Measurements from ENCODE around the gene UBE2N.
"Not testable (repeated sequence)": the region's sequence is repeated elsewhere in the genome, so short reads cannot be mapped to it uniquely, and the experiment has no call there.

UBE2N gene

DNA sequence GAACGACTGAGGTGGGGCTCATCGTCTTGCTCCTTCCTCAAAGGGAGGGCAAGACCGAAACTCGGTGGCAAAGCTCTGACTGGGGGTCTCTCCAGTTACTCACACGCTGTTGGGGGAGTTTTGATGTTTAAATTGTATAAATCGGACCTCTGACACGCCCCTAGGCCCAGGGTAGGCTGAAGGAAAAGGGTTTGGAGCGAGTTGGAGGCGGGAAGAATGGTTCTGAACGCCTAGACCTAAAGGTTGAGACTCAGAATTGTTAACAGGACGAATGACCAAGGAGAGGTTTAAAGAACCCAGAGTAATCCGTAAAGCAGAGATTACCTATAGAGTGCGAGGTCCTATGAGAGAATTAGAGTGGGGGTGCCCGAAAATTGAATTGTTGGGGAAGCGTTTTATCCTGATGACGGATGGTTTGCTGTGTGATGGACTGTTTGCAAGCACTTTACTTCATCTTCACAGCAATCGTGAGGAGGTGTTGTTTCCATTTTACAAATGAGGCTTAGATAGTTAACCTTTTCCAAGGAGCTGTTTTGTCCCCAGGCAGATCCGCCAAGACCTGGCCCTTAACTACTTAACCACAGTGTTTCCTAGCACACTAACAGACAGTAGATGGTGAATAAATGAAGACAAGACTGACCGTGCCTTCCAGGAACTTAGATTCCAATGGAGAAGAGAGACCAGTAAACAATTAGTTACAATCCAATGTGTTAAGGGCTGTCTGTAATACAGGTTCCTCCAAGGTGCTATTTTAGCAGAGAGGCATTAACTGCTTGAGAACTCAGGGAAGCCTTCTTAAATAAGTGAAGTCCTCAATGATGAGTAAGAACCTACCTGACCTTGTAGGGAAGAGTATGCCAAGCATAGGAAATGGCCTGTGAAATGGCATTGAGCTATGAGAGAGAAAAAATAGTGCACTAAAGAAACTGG lies 929 bp upstream of the UBE2N start:
- Histone ChIP-seq H3K36me3 (ENCODE audit: control insufficient read depth, insufficient read depth, low read length, severe bottlenecking) (no peaks in the 10 kb centered on the region), H3K4me1 (ENCODE audit: control insufficient read depth, insufficient read depth, low read length) (peaks cover 29% of the 10 kb centered on the region), H3K4me3 (ENCODE audit: low read length) (peak overlapping the region; percentile 96), H3K27me3 (replicated peaks; ENCODE audit: control insufficient read depth, insufficient read depth, low read length) (no peaks in the 10 kb centered on the region), H3K9ac (ENCODE audit: low read length) (peak overlapping the region; percentile 96), H3K9me3 (ENCODE audit: control insufficient read depth, low read length) (no peaks in the 10 kb centered on the region)
- DNase-seq (ENCODE audit: low read depth): no peak

DNA sequence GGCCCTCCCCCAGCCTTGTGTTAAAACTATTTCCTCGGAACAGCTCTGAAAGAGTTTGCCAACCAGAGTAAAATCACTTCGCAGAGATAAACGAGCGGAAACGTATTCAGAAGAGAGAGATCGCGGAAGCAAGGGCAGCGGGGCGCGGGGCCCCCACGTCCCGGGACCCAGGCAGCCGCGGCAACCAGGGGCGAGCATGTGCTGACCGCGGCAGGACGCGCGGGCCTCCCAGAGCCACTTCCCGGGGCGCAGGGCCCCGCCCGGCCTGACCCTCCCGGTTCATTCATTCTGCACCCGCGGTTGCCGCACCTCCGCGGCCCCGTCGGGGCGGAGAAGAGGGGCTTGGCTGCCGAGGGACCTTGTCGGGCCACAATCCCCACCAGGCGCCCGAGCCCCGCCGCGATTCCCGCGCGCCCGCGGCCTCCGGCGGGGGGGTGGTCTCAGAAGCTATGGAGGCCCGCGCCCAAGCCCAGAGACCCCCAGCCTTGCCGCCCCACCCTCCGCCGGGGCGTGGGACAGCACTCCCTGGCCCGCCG lies 598 bp downstream of the UBE2N start:
- no peaks in the 10 kb centered on the region for H3K9me3 ChIP-seq (ENCODE audit: control insufficient read depth, low read length)
- DNase-seq (ENCODE audit: low read depth): peak; percentile 72
- no peaks in the 10 kb centered on the region for H3K27me3 ChIP-seq (replicated peaks; ENCODE audit: control insufficient read depth, insufficient read depth, low read length)
- H3K4me1 ChIP-seq (ENCODE audit: control insufficient read depth, insufficient read depth, low read length): peaks cover 29% of the 10 kb centered on the region
- H3K9ac ChIP-seq (ENCODE audit: low read length): peak overlapping the region; percentile 96
- H3K36me3 ChIP-seq (ENCODE audit: control insufficient read depth, insufficient read depth, low read length, severe bottlenecking): no peaks in the 10 kb centered on the region
- H3K4me3 ChIP-seq (ENCODE audit: low read length): peak overlapping the region; percentile 96

- Histone ChIP-seq H3K27me3 (replicated peaks; ENCODE audit: control insufficient read depth, insufficient read depth, low read length) (no peaks in the 10 kb centered on the region), H3K4me1 (ENCODE audit: control insufficient read depth, insufficient read depth, low read length) (peaks cover 29% of the 10 kb centered on the region), H3K36me3 (ENCODE audit: control insufficient read depth, insufficient read depth, low read length, severe bottlenecking) (no peaks in the 10 kb centered on the region), H3K4me3 (ENCODE audit: low read length) (peak overlapping the region; percentile 96), H3K9me3 (ENCODE audit: control insufficient read depth, low read length) (no peaks in the 10 kb centered on the region), H3K9ac (ENCODE audit: low read length) (peak overlapping the region; percentile 96)
- peak; percentile 61 for DNase-seq (ENCODE audit: low read depth)
Measured at GRCh38 chr12:93440043-93440835, 1.5 kb downstream of the UBE2N start.

DNA sequence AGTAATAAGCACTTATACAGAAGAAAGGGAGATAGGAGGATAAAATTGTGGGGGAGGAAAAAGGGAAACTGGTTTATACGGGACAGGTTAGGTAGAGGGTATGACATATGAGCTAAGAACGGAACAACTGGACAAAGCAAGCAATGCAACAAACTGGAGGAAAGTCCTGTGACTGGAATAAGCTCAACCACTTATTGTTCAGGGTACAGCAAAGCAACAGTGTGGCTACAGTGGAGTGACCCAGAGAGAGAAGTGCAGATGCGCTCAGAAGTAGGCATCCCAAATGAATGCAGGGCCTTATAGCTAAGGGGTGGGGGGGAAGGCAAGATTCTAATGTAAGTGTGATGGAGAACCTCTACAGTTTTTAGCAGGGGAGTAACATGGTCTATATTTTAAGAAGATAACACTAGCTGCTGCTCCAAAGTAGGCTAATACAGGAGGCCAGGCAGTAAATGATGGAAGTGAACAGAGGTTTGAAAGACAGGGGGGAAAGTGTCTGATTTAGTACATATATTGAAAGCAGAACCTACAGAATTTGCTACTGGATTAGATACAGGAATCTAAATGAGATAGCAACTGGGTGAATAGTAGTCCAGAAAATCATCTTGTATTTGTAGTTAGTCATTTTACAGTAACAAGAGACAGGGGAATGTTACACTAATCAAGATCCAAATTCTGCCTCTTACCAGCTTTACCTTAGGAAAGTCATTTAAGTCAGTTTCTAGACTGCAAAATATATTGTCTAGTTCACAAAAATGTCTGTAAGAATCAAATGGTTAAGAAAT lies 3.3 kb downstream of the UBE2N start:
- DNase-seq (ENCODE audit: low read depth): no peak
- Histone ChIP-seq H3K9ac (ENCODE audit: low read length) (no peak overlapping the region), H3K4me3 (ENCODE audit: low read length) (no peak overlapping the region), H3K9me3 (ENCODE audit: control insufficient read depth, low read length) (no peaks in the 10 kb centered on the region), H3K36me3 (ENCODE audit: control insufficient read depth, insufficient read depth, low read length, severe bottlenecking) (no peaks in the 10 kb centered on the region), H3K27me3 (replicated peaks; ENCODE audit: control insufficient read depth, insufficient read depth, low read length) (no peaks in the 10 kb centered on the region), H3K4me1 (ENCODE audit: control insufficient read depth, insufficient read depth, low read length) (peaks cover 41% of the 10 kb centered on the region)

DNA sequence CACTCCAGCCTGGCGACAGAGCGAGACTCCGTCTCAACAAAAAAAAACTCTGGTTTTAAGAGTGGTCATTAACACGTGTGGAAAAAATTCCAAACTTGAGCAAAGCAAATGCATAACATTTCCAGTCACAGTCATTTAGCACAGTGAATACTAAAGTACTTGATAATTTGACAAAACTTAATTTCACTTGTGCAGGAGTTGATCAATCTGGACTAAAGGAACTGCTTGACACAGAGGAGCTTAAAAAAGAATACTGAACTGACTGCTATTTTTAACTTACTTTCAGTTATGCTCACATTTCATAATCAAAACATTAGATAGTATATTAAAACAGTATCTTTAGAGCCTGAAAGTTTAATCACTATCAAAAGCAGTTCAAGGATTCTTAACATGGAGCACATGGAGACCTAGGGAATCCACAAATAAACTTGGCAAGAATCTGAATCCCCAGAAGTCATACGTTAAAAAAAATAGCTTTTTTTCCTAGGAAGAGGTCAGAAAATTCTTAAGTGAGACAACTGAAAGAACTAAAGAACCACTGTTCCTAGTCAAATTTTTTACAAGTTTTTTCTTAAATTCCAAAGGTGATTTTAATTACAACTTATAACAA lies 7.4 kb downstream of the UBE2N start:
- Histone ChIP-seq H3K9ac (ENCODE audit: low read length) (peak overlapping the region; percentile 44), H3K9me3 (ENCODE audit: control insufficient read depth, low read length) (no peaks in the 10 kb centered on the region), H3K4me1 (ENCODE audit: control insufficient read depth, insufficient read depth, low read length) (peaks cover 29% of the 10 kb centered on the region), H3K36me3 (ENCODE audit: control insufficient read depth, insufficient read depth, low read length, severe bottlenecking) (no peaks in the 10 kb centered on the region), H3K27me3 (replicated peaks; ENCODE audit: control insufficient read depth, insufficient read depth, low read length) (no peaks in the 10 kb centered on the region), H3K4me3 (ENCODE audit: low read length) (peak overlapping the region; percentile 46)
- peak; percentile 48 for DNase-seq (ENCODE audit: low read depth)

DNA sequence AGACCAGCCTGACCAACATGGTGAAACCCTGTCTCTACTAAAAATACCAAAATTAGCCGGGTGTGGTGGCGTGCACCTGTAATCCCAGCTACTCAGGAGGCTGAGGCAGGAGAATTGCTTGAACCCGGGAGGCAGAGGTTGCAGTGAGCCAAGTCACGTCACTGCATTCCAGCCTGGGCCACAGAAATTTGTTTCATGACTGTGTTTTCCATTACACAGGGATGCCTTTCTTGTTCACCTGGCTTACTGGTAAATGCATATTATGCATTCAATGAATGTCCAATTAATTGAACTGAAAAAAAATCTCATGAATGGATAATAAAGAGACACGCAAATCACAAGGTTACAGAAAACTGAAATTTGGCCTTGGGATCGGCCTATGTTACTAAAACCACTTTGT lies 9.7 kb downstream of the UBE2N start:
- peaks cover 34% of the 10 kb centered on the region for H3K4me1 ChIP-seq (ENCODE audit: control insufficient read depth, insufficient read depth, low read length)
- H3K9ac ChIP-seq (ENCODE audit: low read length); DNase-seq (ENCODE audit: low read depth): not testable (repeated sequence)

GRCh38 chr12:93430280-93430679 lies 11.5 kb downstream of the UBE2N start:
- no peak for DNase-seq (ENCODE audit: low read depth)
- peaks cover 48% of the 10 kb centered on the region for H3K4me1 ChIP-seq (ENCODE audit: control insufficient read depth, insufficient read depth, low read length)
- no peak overlapping the region for H3K9ac ChIP-seq (ENCODE audit: low read length)
- H3K27me3 ChIP-seq (replicated peaks; ENCODE audit: control insufficient read depth, insufficient read depth, low read length): no peaks in the 10 kb centered on the region
- H3K9me3 ChIP-seq (ENCODE audit: control insufficient read depth, low read length): no peaks in the 10 kb centered on the region
- H3K4me3 ChIP-seq (ENCODE audit: low read length): no peak overlapping the region
- H3K36me3 ChIP-seq (ENCODE audit: control insufficient read depth, insufficient read depth, low read length, severe bottlenecking): no peaks in the 10 kb centered on the region

More for the DNA sequence above, 9.7 kb downstream of the UBE2N start:
- not testable (repeated sequence) for H3K27me3 ChIP-seq (replicated peaks; ENCODE audit: control insufficient read depth, insufficient read depth, low read length); H3K9me3 ChIP-seq (ENCODE audit: control insufficient read depth, low read length); H3K4me3 ChIP-seq (ENCODE audit: low read length); H3K36me3 ChIP-seq (ENCODE audit: control insufficient read depth, insufficient read depth, low read length, severe bottlenecking)

DNA sequence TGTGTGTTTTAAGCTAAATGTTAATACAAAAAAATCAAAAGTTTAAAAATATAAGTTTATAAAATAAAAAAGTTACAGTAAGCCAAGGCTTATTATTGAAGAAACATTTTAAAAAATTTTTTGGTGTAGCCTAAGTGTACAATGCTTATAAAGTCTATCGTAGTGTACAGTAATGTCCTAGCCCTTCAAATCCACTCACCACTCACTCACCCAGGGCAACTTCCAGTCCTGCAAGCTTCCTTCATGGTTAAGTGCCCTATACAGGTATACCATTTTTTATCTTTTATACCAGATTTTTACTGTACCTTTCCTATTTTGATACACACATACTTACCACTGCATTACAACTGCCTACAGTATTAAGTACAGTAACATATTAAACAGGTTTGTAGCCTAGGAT lies 11.9 kb downstream of the UBE2N start:
- H3K4me1 ChIP-seq (ENCODE audit: control insufficient read depth, insufficient read depth, low read length): peaks cover 51% of the 10 kb centered on the region
- no peaks in the 10 kb centered on the region for H3K9me3 ChIP-seq (ENCODE audit: control insufficient read depth, low read length)
- H3K36me3 ChIP-seq (ENCODE audit: control insufficient read depth, insufficient read depth, low read length, severe bottlenecking): no peaks in the 10 kb centered on the region
- no peak overlapping the region for H3K9ac ChIP-seq (ENCODE audit: low read length)
- no peak overlapping the region for H3K4me3 ChIP-seq (ENCODE audit: low read length)
- no peaks in the 10 kb centered on the region for H3K27me3 ChIP-seq (replicated peaks; ENCODE audit: control insufficient read depth, insufficient read depth, low read length)
- DNase-seq (ENCODE audit: low read depth): no peak

GRCh38 chr12:93429448-93429847 lies 12.3 kb downstream of the UBE2N start:
- no peaks in the 10 kb centered on the region for H3K9me3 ChIP-seq (ENCODE audit: control insufficient read depth, low read length)
- H3K4me3 ChIP-seq (ENCODE audit: low read length): no peak overlapping the region
- H3K27me3 ChIP-seq (replicated peaks; ENCODE audit: control insufficient read depth, insufficient read depth, low read length): no peaks in the 10 kb centered on the region
- no peaks in the 10 kb centered on the region for H3K36me3 ChIP-seq (ENCODE audit: control insufficient read depth, insufficient read depth, low read length, severe bottlenecking)
- no peak for DNase-seq (ENCODE audit: low read depth)
- peaks cover 48% of the 10 kb centered on the region for H3K4me1 ChIP-seq (ENCODE audit: control insufficient read depth, insufficient read depth, low read length)
- H3K9ac ChIP-seq (ENCODE audit: low read length): no peak overlapping the region

GRCh38 chr12:93427779-93428564 lies 13.8 kb downstream of the UBE2N start:
- Histone ChIP-seq H3K9ac (ENCODE audit: low read length) (no peak overlapping the region), H3K9me3 (ENCODE audit: control insufficient read depth, low read length) (no peaks in the 10 kb centered on the region), H3K36me3 (ENCODE audit: control insufficient read depth, insufficient read depth, low read length, severe bottlenecking) (no peaks in the 10 kb centered on the region), H3K27me3 (replicated peaks; ENCODE audit: control insufficient read depth, insufficient read depth, low read length) (no peaks in the 10 kb centered on the region), H3K4me1 (ENCODE audit: control insufficient read depth, insufficient read depth, low read length) (peaks cover 42% of the 10 kb centered on the region), H3K4me3 (ENCODE audit: low read length) (no peak overlapping the region)
- peak; percentile 80 for DNase-seq (ENCODE audit: low read depth)
